ENCODE measurements around the gene EXOC2.

EXOC2 gene

GRCh38 chr6:551405-551804 lies 141.5 kb downstream of the EXOC2 start:
- DNase-seq: peak in 1 of 10 donors; percentile 24
- intact Hi-C loops (cut with DNase I): no loop called here

- intact Hi-C loops (cut with DNase I): no loop called here
- DNase-seq: no peak
These were observed 143.0 kb downstream of the EXOC2 start for GRCh38 chr6:549906-550305.

GRCh38 chr6:548517-548916 lies 144.4 kb downstream of the EXOC2 start:
- no peak for DNase-seq
- intact Hi-C loops (cut with DNase I): no loop called here

DNA sequence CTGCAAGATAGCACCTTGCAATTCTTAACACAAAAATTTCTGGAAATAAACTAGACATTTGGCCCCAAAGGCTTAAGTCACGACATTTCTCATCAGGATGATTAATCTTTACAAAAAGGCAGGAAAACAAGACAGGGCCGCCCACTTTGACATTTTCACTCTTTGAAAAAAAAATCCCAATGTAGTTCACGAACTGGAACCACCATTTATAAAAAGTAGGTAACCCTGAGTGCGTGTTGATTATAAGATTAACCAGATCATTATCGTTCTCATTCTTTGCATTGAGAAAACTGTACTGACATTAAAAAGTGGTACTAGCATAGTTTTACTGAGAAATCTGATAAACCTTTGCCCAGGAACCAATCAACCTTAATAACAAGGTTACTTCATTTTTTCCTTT lies 144.8 kb downstream of the EXOC2 start:
- intact Hi-C loops (cut with DNase I): no loop called here
- DNase-seq: no peak

DNA sequence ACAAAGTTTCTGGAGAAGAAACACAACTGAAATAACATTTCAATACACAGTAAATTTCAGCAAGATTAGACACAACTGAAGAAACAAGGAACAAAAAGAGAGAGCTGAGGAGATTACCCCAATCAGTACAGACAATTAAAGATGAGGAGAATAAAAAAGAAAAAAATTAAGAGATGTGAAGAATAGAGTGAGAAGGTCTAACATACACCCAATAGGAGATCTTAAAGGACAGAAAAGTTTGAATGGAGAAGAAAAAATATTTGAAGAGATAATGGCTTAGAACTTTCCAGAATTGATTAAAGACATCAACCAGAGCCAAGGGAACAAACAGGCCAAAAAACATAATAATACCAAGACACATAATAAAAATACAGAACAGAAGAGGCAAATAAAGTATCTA lies 152.4 kb downstream of the EXOC2 start:
- no peak for DNase-seq
- intact Hi-C loops (cut with DNase I): no loop called here

DNA sequence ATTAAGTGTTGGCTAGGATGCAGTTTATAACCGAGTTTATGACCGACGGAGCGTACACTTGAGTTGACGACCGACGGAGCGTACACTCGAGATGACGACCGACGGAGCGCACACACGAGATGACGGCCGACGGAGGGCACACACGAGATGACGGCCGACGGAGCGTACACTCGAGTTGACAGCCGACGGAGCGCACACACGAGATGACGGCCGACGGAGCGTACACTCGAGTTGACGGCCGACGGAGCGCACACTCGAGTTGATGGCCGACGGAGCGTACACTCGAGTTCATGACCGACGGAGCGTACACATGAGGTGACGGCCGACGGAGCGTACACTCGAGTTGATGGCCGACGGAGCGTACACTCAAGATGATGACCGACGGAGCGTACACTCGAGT lies 155.8 kb downstream of the EXOC2 start:
- intact Hi-C loops (cut with DNase I): no loop called here
- peak in 3 of 10 donors; percentile 38 to 81 (median 66) for DNase-seq

- intact Hi-C loops (cut with DNase I): no loop called here
- DNase-seq: peak in 1 of 10 donors; percentile 62
These were observed 162.5 kb downstream of the EXOC2 start for GRCh38 chr6:530425-530824.

DNA sequence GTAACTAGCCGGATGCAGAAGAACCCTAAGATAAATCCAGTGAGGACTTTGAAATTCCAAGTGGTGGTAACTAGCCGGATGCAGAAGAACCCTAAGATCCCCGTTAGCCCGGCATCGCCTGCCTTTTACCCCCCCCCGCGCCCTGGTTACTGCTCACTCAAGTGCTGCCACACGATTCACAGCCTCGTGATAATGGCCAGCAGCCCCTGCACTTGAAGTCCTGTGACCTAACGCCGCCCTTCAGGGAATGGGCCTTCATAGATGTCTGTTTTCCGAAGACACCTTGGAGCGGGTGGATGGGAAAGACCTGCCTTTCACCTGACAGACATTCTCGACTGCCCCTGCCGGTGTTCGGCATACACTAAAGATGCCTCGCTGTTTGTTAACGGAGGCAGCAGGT lies 163.9 kb downstream of the EXOC2 start:
- intact Hi-C loops (cut with DNase I): loop anchor here (10.0 kb wide), 1 partner anchor 144 kb away; no protein-coding TSS in a partner anchor
- peak in 1 of 10 donors; percentile 60 for DNase-seq

DNA sequence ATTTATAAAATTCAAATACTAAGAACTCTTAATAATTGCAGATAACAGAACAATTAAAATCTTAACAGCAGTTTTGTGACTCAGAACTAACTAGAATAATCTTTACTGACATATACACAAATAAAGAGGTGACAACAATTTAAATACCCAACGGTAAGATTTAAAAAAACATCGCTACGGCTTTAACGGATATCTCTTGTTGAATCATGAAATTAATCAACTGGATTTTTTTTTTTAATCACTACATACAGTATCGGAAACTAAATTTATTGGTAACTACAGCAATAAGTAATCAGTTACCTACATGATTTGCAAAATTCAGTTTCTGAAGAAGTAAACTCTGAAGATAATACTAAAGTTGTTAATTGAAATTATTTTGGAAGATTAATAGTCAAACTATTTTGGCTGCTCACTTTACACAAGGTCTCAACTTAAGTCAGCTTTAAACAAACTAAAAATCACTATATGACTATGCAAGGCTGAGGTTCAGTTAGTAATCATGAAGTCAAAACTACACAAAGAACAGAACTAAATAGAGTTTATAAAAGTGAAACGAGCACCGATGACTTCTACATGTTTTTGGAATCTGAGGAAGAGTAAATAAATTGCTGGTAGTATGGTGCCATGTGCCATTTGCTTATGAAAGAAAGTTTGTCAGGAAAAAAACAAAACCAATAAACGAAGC lies 164.8 kb downstream of the EXOC2 start:
- intact Hi-C loops (cut with DNase I): loop anchor here (10.0 kb wide), 1 partner anchor 143 kb away; no protein-coding TSS in a partner anchor

GRCh38 chr6:524803-525202 lies 168.1 kb downstream of the EXOC2 start:
- intact Hi-C loops (cut with DNase I): loop anchor here (10.0 kb wide), 1 partner anchor 140 kb away; no protein-coding TSS in a partner anchor
- peak in 6 of 10 donors; percentile 22 to 87 (median 60) for DNase-seq

More for the DNA sequence above, 164.8 kb downstream of the EXOC2 start:
- no peak for DNase-seq

DNA sequence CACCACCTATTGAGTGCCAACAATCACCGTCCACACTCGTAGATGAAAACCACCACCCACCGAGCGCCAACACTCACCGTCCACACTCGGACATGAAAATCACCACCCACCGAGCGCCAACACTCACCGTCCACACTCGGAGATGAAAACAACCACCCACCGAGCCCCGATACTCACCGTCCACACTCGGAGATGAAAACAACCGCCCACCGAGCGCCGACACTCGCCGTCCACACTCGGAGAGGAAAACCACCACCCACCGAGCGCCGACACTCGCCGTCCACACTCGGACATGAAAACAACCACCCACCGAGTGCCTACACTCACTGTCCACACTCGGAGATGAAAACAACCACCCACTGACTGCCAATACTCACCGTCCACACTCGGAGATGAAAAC lies 172.1 kb downstream of the EXOC2 start:
- DNase-seq: peak in 1 of 10 donors; percentile 70
- intact Hi-C loops (cut with DNase I): loop anchor here (10.0 kb wide), 1 partner anchor 136 kb away; no protein-coding TSS in a partner anchor

DNA sequence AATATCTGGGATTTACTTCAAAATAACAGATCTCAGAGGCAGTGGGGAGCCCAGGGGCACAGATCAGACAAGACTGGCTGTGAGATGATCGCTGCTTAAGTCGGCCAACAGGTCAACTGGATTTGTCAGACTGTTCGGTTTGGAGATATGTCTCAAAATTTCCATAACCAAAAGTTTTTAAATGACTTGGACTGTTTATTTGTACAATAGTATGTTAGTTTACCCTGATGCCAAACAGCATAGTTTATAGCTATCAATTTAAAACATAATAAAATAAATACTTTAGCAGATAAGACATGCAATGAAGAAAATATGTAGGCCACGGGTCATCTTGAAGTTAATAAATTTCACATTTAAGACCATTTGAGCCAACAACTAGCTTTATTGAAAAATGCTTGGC lies 174.7 kb downstream of the EXOC2 start:
- intact Hi-C loops (cut with DNase I): no loop called here
- DNase-seq: no peak

- intact Hi-C loops (cut with DNase I): no loop called here
- DNase-seq: peak in 2 of 10 donors; percentile 47 to 63
These were observed 176.7 kb downstream of the EXOC2 start for GRCh38 chr6:516213-516612.

GRCh38 chr6:515267-515666 lies 177.7 kb downstream of the EXOC2 start:
- no peak for DNase-seq
- intact Hi-C loops (cut with DNase I): no loop called here

GRCh38 chr6:514396-514978 lies 178.5 kb downstream of the EXOC2 start:
- intact Hi-C loops (cut with DNase I): no loop called here
- peak in 1 of 10 donors; percentile 46 for DNase-seq

DNA sequence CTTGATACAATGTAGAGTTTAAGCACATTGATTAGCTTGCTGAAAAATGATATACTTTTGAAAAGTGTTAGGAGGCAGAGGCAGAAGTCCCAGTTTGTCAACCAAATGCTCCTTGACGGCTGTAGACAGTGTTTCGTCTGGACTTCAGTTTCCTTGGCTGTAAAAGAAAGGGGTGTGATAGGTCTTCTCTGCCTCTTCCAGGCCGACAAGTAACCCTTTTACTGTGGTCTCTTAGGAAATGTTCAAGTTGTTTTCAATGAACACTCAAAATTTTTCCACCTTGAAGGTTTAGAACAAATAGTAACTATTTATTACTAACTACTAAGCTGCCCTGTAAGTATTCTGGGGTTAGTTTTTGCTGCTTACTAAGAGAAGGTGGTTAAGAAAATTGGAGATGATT lies 179.0 kb downstream of the EXOC2 start:
- no peak for DNase-seq
- intact Hi-C loops (cut with DNase I): no loop called here

DNA sequence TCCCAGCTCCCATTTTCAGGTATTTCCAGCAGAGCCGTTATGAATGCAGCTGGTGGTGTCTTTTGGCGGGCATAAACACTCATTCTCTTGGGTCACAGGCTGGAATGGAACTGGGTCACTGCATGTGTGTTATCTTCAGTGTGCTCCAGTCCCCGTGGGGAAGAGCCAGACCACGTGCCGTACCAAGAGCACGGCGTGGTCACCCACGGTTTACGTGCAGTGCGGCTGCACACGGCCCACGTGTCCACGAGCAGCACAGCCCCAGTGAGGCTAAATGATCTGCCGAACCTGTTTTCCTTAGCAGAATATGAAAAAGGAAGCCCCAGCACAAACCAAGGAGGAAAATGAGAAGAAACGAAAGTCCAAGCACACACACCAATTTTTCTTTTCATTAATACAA lies 179.9 kb downstream of the EXOC2 start:
- DNase-seq: peak in 1 of 10 donors; percentile 61
- intact Hi-C loops (cut with DNase I): no loop called here

- DNase-seq: peak in 1 of 10 donors; percentile 64
- intact Hi-C loops (cut with DNase I): no loop called here
These were observed 181.3 kb downstream of the EXOC2 start for GRCh38 chr6:511488-512137.

- no peak for DNase-seq
- intact Hi-C loops (cut with DNase I): no loop called here
These were observed 183.3 kb downstream of the EXOC2 start for GRCh38 chr6:509676-510075.

DNA sequence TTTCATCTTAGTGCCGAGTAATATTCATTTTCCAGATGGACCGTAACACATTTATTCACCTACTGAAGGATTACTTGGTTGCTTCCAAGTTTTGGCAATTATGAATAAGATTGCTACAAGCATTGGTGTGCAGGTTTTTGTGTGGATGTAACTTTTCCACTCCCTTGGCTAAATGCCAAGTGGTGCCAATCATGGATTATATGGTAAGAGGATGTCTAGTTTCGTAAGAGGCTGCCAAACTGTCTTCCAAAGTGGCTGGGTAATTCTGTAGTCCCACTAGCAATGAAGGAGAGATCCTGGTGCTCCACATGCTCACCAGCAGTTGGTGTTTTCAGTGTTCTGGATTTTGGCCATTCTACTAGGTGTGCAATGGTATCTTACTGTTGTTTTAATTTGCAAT lies 184.3 kb downstream of the EXOC2 start:
- no peak for DNase-seq
- intact Hi-C loops (cut with DNase I): no loop called here

- intact Hi-C loops (cut with DNase I): no loop called here
- no peak for DNase-seq
These were observed 184.9 kb downstream of the EXOC2 start for GRCh38 chr6:508006-508405.
